NCI-H524 treated with DMSO at 0.1 percent for 48 hours (cell line): Measurements from ENCODE around the gene ARHGAP18.

Source experiments
- DNase-seq: peaks from one replicate; lab custom pipeline; 2025; lab: John Stamatoyannopoulos, UW

The ARHGAP18 gene

GRCh38 chr6:129691709-129692108 lies 18.3 kb downstream of the ARHGAP18 start:
- no peak for DNase-seq

- no peak for DNase-seq
These were observed 18.8 kb downstream of the ARHGAP18 start for GRCh38 chr6:129691043-129691640.

GRCh38 chr6:129686941-129687627 lies 22.9 kb downstream of the ARHGAP18 start:
- DNase-seq = no peak

GRCh38 chr6:129685662-129686031 lies 24.3 kb downstream of the ARHGAP18 start:
- no peak for DNase-seq

- no peak for DNase-seq
These were observed 24.9 kb downstream of the ARHGAP18 start for GRCh38 chr6:129684903-129685661.

- no peak for DNase-seq
These were observed 25.6 kb downstream of the ARHGAP18 start for GRCh38 chr6:129684323-129684884.

- DNase-seq = no peak
These were observed 26.2 kb downstream of the ARHGAP18 start for GRCh38 chr6:129683601-129684322.

GRCh38 chr6:129681913-129682205 lies 28.1 kb downstream of the ARHGAP18 start:
- DNase-seq = no peak

GRCh38 chr6:129680633-129681032 lies 29.3 kb downstream of the ARHGAP18 start:
- DNase-seq = no peak

- DNase-seq = peak; percentile 50
These were observed 30.2 kb downstream of the ARHGAP18 start for GRCh38 chr6:129679758-129680157.

- DNase-seq = no peak
These were observed 30.7 kb downstream of the ARHGAP18 start for GRCh38 chr6:129679275-129679674.

GRCh38 chr6:129678463-129678862 lies 31.5 kb downstream of the ARHGAP18 start:
- no peak for DNase-seq

- no peak for DNase-seq
These were observed 32.2 kb downstream of the ARHGAP18 start for GRCh38 chr6:129677620-129678325.

- DNase-seq = peak; percentile 2
These were observed 34.1 kb downstream of the ARHGAP18 start for GRCh38 chr6:129675669-129676472.

GRCh38 chr6:129673748-129674147 lies 36.2 kb downstream of the ARHGAP18 start:
- no peak for DNase-seq

GRCh38 chr6:129672881-129673631 lies 36.9 kb downstream of the ARHGAP18 start:
- no peak for DNase-seq

GRCh38 chr6:129672341-129672682 lies 37.7 kb downstream of the ARHGAP18 start:
- no peak for DNase-seq

- DNase-seq = no peak
These were observed 38.3 kb downstream of the ARHGAP18 start for GRCh38 chr6:129671442-129672340.

- DNase-seq = no peak
These were observed 39.3 kb downstream of the ARHGAP18 start for GRCh38 chr6:129670634-129671033.
